ENCODE data around the gene DNM2.

Gene DNM2

DNA sequence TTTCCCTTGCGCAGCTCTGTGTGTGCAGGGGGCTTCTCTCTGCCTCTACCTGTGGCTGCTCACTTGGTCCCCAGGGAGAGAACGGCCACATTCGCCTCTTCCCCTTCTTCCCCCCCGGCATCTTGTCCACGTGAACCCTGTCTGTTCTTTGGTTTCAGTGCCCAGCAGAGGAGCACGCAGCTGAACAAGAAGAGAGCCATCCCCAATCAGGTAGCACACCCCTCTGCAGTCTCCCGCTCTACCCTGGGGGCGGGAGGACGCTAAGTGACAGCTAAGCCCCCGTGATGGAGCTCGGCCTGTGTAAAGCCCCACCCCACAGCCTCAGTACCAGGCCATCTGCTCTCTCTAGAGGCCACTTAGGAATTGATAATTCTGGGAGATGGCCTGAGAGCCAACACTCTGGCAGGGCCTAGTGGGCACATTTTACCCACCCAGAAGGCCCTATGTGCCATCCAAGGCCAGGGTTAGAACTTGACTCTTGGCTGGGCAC lies 87.9 kb downstream of the DNM2 start:
- no peaks in the 10 kb centered on the region for H3K36me3 ChIP-seq (replicated peaks; ENCODE audit: insufficient read depth, low read length)
- no peak overlapping the region for H3K27ac ChIP-seq (ENCODE audit: low read length)

DNA sequence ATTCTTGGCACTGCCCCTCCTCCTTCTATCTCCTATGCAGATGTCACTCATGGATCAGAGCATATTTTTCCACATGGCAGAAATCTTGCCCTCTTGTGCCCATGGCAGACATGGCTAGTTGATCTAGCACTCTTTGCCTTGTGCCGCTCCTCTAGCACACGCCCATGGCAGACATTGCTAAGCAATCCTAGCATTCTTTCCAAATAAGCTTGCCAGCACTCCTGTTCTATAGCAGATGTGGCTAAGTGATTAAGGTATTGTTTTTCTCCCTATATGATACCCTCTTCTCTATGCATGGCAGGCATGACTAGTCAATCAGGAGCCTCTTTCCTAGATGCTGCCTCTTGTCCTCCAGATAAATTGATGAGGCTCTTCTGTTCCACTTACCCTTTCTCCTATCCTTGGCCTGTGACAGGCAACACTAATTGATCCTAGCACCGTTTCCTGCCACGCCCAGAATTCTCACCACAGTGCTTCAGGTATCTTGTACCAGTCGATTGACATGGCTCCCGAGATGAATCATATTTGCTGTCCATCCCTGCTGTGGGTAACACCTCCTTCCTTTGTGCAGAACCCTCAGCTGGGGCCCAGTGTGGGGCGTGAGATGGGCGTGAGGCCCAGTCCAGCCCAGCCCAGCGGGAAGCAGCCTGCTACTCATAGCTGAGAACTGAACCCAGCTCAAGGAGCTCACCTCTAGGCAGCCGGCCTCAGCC lies 91.2 kb downstream of the DNM2 start:
- no peaks in the 10 kb centered on the region for H3K9me3 ChIP-seq (replicated peaks; ENCODE audit: insufficient read depth, low read length)
- no peak overlapping the region for H3K4me3 ChIP-seq (ENCODE audit: low read length)
- no peaks in the 10 kb centered on the region for H3K79me2 ChIP-seq (ENCODE audit: low read length)
- H3K27me3 ChIP-seq (replicated peaks; ENCODE audit: insufficient read depth, low read length), result no peaks in the 10 kb centered on the region
- no peak overlapping the region for H3K4me2 ChIP-seq (ENCODE audit: low read depth, low read length)
- no peaks in the 10 kb centered on the region for H3F3A ChIP-seq (ENCODE audit: insufficient read depth, low read length)
- no peak overlapping the region for H3K27ac ChIP-seq (ENCODE audit: low read length)
- H4K20me1 ChIP-seq (ENCODE audit: insufficient read depth, low read length), result no peaks in the 10 kb centered on the region
- no peak for DNase-seq
- no peaks in the 10 kb centered on the region for H3K36me3 ChIP-seq (replicated peaks; ENCODE audit: insufficient read depth, low read length)
- no peak for TF ChIP-seq EZH2phosphoT487 (IDR thresholded peaks at IDR 0.05; ENCODE audit: low read length)
- TF ChIP-seq EZH2 (optimal IDR thresholded peaks at IDR 0.05; ENCODE audit: low read depth, low read length), result no peak
- TF ChIP-seq, protein P1, sequence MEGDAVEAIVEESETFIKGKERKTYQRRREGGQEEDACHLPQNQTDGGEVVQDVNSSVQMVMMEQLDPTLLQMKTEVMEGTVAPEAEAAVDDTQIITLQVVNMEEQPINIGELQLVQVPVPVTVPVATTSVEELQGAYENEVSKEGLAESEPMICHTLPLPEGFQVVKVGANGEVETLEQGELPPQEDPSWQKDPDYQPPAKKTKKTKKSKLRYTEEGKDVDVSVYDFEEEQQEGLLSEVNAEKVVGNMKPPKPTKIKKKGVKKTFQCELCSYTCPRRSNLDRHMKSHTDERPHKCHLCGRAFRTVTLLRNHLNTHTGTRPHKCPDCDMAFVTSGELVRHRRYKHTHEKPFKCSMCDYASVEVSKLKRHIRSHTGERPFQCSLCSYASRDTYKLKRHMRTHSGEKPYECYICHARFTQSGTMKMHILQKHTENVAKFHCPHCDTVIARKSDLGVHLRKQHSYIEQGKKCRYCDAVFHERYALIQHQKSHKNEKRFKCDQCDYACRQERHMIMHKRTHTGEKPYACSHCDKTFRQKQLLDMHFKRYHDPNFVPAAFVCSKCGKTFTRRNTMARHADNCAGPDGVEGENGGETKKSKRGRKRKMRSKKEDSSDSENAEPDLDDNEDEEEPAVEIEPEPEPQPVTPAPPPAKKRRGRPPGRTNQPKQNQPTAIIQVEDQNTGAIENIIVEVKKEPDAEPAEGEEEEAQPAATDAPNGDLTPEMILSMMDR (IDR thresholded peaks at IDR 0.05; ENCODE audit: low read length), result no peak
- H3K9ac ChIP-seq (ENCODE audit: low read length), result no peak overlapping the region
- no peaks in the 10 kb centered on the region for H3K4me1 ChIP-seq (ENCODE audit: low read length)
- no peaks in the 10 kb centered on the region for H3K9me2 ChIP-seq (replicated peaks; ENCODE audit: insufficient read depth, low read length)
- no peak overlapping the region for H2AFZ ChIP-seq (ENCODE audit: low read length)

More for the DNA sequence above, 87.9 kb downstream of the DNM2 start:
- H3K4me3 ChIP-seq (ENCODE audit: low read length), result no peak overlapping the region
- H3K4me1 ChIP-seq (ENCODE audit: low read length), result no peaks in the 10 kb centered on the region
- H3K9ac ChIP-seq (ENCODE audit: low read length), result no peak overlapping the region
- H3K9me3 ChIP-seq (replicated peaks; ENCODE audit: insufficient read depth, low read length), result no peaks in the 10 kb centered on the region
- no peaks in the 10 kb centered on the region for H4K20me1 ChIP-seq (ENCODE audit: insufficient read depth, low read length)
- DNase-seq, result no peak
- H2AFZ ChIP-seq (ENCODE audit: low read length), result no peak overlapping the region
- no peak for TF ChIP-seq EZH2 (optimal IDR thresholded peaks at IDR 0.05; ENCODE audit: low read depth, low read length)
- TF ChIP-seq, protein P1 (IDR thresholded peaks at IDR 0.05; ENCODE audit: low read length), result no peak
- no peak for TF ChIP-seq EZH2phosphoT487 (IDR thresholded peaks at IDR 0.05; ENCODE audit: low read length)
- no peaks in the 10 kb centered on the region for H3K9me2 ChIP-seq (replicated peaks; ENCODE audit: insufficient read depth, low read length)
- H3F3A ChIP-seq (ENCODE audit: insufficient read depth, low read length), result no peaks in the 10 kb centered on the region
- no peaks in the 10 kb centered on the region for H3K79me2 ChIP-seq (ENCODE audit: low read length)
- no peak overlapping the region for H3K4me2 ChIP-seq (ENCODE audit: low read depth, low read length)
- no peaks in the 10 kb centered on the region for H3K27me3 ChIP-seq (replicated peaks; ENCODE audit: insufficient read depth, low read length)

DNA sequence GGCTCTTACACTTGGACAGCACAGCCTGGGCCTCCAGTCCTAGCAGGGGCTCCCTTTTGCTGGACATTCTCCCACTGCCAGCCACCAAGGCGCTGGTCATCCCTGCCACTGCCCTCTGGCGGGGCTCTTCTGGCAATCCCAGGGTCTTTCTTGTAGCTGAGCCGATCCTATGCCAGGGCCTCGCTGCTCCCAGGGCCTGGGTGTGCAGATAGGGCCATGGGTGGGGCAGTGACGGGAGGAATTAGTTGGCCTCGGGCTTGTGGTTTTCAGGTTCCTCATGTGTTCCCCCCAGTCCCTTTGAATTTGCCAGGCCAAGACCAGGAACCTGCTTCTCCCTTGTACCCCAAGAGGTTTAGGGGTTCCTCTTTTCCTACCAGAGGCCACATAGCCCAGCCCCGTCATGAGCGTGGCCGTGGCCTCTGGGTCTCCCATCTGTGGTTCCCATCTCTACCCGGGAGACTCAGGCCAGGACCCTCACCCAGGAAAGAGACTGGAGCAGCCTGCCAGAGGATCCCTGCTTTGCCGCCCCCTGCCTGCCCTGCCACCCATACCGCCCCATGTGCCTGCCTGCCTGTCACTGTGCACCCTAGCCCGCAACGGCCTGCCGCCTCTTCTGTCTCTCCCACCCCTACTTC lies 91.9 kb downstream of the DNM2 start:
- H3K4me3 ChIP-seq (ENCODE audit: low read length), result no peak overlapping the region
- no peak overlapping the region for H3K27ac ChIP-seq (ENCODE audit: low read length)
- H3K9me3 ChIP-seq (replicated peaks; ENCODE audit: insufficient read depth, low read length), result no peaks in the 10 kb centered on the region
- no peak overlapping the region for H2AFZ ChIP-seq (ENCODE audit: low read length)
- no peak overlapping the region for H3K4me2 ChIP-seq (ENCODE audit: low read depth, low read length)
- H3K27me3 ChIP-seq (replicated peaks; ENCODE audit: insufficient read depth, low read length), result no peaks in the 10 kb centered on the region
- no peaks in the 10 kb centered on the region for H3K79me2 ChIP-seq (ENCODE audit: low read length)
- no peak overlapping the region for H3K9ac ChIP-seq (ENCODE audit: low read length)
- no peaks in the 10 kb centered on the region for H3K36me3 ChIP-seq (replicated peaks; ENCODE audit: insufficient read depth, low read length)
- no peaks in the 10 kb centered on the region for H4K20me1 ChIP-seq (ENCODE audit: insufficient read depth, low read length)
- TF ChIP-seq EZH2 (optimal IDR thresholded peaks at IDR 0.05; ENCODE audit: low read depth, low read length) (no peak), EZH2phosphoT487 (IDR thresholded peaks at IDR 0.05; ENCODE audit: low read length) (no peak)
- TF ChIP-seq, protein P1 (IDR thresholded peaks at IDR 0.05; ENCODE audit: low read length), result no peak
- H3K9me2 ChIP-seq (replicated peaks; ENCODE audit: insufficient read depth, low read length), result no peaks in the 10 kb centered on the region
- H3F3A ChIP-seq (ENCODE audit: insufficient read depth, low read length), result no peaks in the 10 kb centered on the region
- no peak for DNase-seq
- H3K4me1 ChIP-seq (ENCODE audit: low read length), result no peaks in the 10 kb centered on the region
